Panc1 (cell line): ENCODE data around the gene SBNO2.

Source experiments
- CTCF ChIP-seq: fragments of 450-650 bp; IDR thresholded peaks from 2 replicates; pipeline ENCODE4 v1.5.1; 2017; ENCODE audit warnings: mild to moderate bottlenecking
- POLR2AphosphoS5 ChIP-seq: IDR thresholded peaks from 2 replicates; pipeline ENCODE4 v1.6.1; 2012; ENCODE audit warnings: mild to moderate bottlenecking, low read depth, low read length, moderate library complexity
- SIN3A ChIP-seq: IDR thresholded peaks from 2 replicates; pipeline ENCODE4 v1.6.1; 2012; ENCODE audit warnings: low read depth, mild to moderate bottlenecking, low read length, moderate library complexity, borderline replicate concordance; ENCODE audit not compliant: insufficient read depth

GRCh38 chr19:1106841-1107660 lies 67.0 kb downstream of the SBNO2 start:
- TF ChIP-seq SIN3A (no peak), CTCF (peak; percentile 60), POLR2AphosphoS5 (no peak)
